HepG2 (cell line): ENCODE results near the gene BTN1A1. TPM values are rescaled to one million over a fixed set of nuclear protein-coding genes. Genes with fewer than 3 reads are reported as not detected.

Experiments used
- ATAC-seq: fragments of 200-7000 bp; cut with Tn5 transposase; 3 replicates; pipeline ENCODE4 v1.9.1; 2020; ENCODE audit warnings: mild to moderate bottlenecking, moderate library complexity
- BruUV-seq: library from RNA; stranded (reverse); fragments of 400-500 nt; replicated peaks from 2 replicates; lab custom pipeline; 2021; lab: Mats Ljungman, UMichigan
- CTCF ChIA-PET: fragments of 300-600 bp; formaldehyde crosslinking; extraction: SDS; loops from one replicate; lab custom pipeline; 2021; ENCODE audit warnings: low total read pairs, inconsistent platforms, low intra/inter-chr PET ratio; lab: Yijun Ruan, JAX
- POLR2A ChIA-PET: fragments of 350-600 bp; sonication (Branson Sonifier 250); formaldehyde crosslinking; loops from one replicate; lab custom pipeline; 2020; ENCODE audit warnings: antibody characterized with exemption, inconsistent platforms; lab: Yijun Ruan, JAX
- DNase-seq: peaks from one replicate; pipeline ENCODE4 v3.0.0-alpha.2; 2015; ENCODE audit warnings: low spot score
- FAIRE-seq: peaks from 3 replicates; lab custom pipeline; 2011; peaks lifted over from hg19 to GRCh38; lab: Jason Lieb, UNC
- H2AFZ ChIP-seq: one replicate; pipeline ENCODE4 v1.6.1; 2011; ENCODE audit warnings: low read length, inconsistent platforms
- H3K27ac ChIP-seq: fragments of 300-600 bp; 3 replicates; pipeline ENCODE4 v1.8.0; 2011; ENCODE audit warnings: mixed run types, mild to moderate bottlenecking, mixed read lengths, low read length, inconsistent platforms; ENCODE audit not compliant: insufficient read depth; ENCODE audit errors: extremely low read length
- H3K27me3 ChIP-seq, 2 experiments: fragments of 200-600 bp in 1 of 2; 2 replicates in 1 of 2; 3 replicates in 1 of 2; pipeline versions ENCODE4 v1.6.0 to v1.8.0; 2011; ENCODE audit warnings: low read length in 2 of 2, mild to moderate bottlenecking in 2 of 2, moderate library complexity in 2 of 2, inconsistent platforms in 1 of 2; ENCODE audit not compliant: insufficient read depth in 2 of 2, control insufficient read depth in 1 of 2
- H3K36me3 ChIP-seq, 2 experiments: fragments of 200-600 bp in 1 of 2; replicated peaks in 1 of 2; 2 replicates in 1 of 2; 3 replicates in 1 of 2; pipeline versions ENCODE4 v1.5.1 to v1.8.0; 2011; ENCODE audit warnings: low read length in 2 of 2, inconsistent platforms in 1 of 2; ENCODE audit not compliant: insufficient read depth in 2 of 2, control insufficient read depth in 1 of 2
- H3K4me1 ChIP-seq: 2 replicates; pipeline ENCODE4 v1.5.1; 2012; ENCODE audit warnings: low read length, inconsistent platforms; ENCODE audit not compliant: insufficient read depth
- H3K4me2 ChIP-seq: 2 replicates; pipeline ENCODE4 v1.6.0; 2011; ENCODE audit warnings: low read depth, low read length, inconsistent platforms
- H3K4me3 ChIP-seq, 3 experiments: fragments of 200-600 bp in 1 of 3; sonication (generic), shearing (Covaris generic) in 1 of 3; replicated peaks in 1 of 3; 2 replicates each; pipeline ENCODE4 v1.5.1; 2011 to 2016; ENCODE audit warnings: low read length in 3 of 3, inconsistent platforms in 2 of 3, low read depth in 2 of 3, mild to moderate bottlenecking in 2 of 3, control low read depth in 1 of 3, mixed read lengths in 1 of 3; ENCODE audit not compliant: insufficient read depth in 1 of 3
- H3K79me2 ChIP-seq: one replicate; pipeline ENCODE4 v1.6.1; 2011; ENCODE audit warnings: low read length, inconsistent platforms; ENCODE audit not compliant: insufficient read depth
- H3K9ac ChIP-seq: 2 replicates; pipeline ENCODE4 v1.6.0; 2011; ENCODE audit warnings: mild to moderate bottlenecking, low read depth, low read length, inconsistent platforms; ENCODE audit not compliant: insufficient read depth
- H3K9me3 ChIP-seq: 2 replicates; pipeline ENCODE4 v1.5.1; 2012; ENCODE audit warnings: mild to moderate bottlenecking, low read length
- H4K20me1 ChIP-seq: 2 replicates; pipeline ENCODE4 v1.6.0; 2011; ENCODE audit warnings: inconsistent platforms, mild to moderate bottlenecking, low read length, moderate library complexity; ENCODE audit not compliant: insufficient read depth
- ESRRA ChIP-seq: sonication (generic); formaldehyde crosslinking; IDR thresholded peaks from 2 replicates; pipeline ENCODE4 v1.5.1; 2020; ENCODE audit warnings: mild to moderate bottlenecking, low read depth, missing genetic modification reagents
- GABPB1 ChIP-seq: IDR thresholded peaks from 2 replicates; pipeline ENCODE4 v1.6.1; 2016; ENCODE audit warnings: mild to moderate bottlenecking, missing genetic modification reagents, moderate library complexity, missing compliant biosample characterization
- GFI1 ChIP-seq: sonication (generic); formaldehyde crosslinking; IDR thresholded peaks from 2 replicates; pipeline ENCODE4 v1.5.0; 2020; ENCODE audit warnings: missing genetic modification reagents, mild to moderate bottlenecking, borderline replicate concordance
- HNF4G ChIP-seq, 2 experiments: sonication (generic) in 1 of 2; formaldehyde crosslinking in 1 of 2; IDR thresholded peaks; 2 replicates each; pipeline versions ENCODE4 v1.4.0 to v1.6.1; 2011 to 2020; ENCODE audit warnings: borderline replicate concordance in 2 of 2, low read depth in 2 of 2, mild to moderate bottlenecking in 2 of 2, low read length in 1 of 2, missing genetic modification reagents in 1 of 2, moderate library complexity in 1 of 2
- RBM22 ChIP-seq: fragments of 200-400 bp; formaldehyde crosslinking; optimal IDR thresholded peaks from 2 replicates; pipeline ENCODE3; 2017; ENCODE audit warnings: mild to moderate bottlenecking, low read length, moderate library complexity
- TBX3 ChIP-seq: fragments of 450-650 bp; IDR thresholded peaks from 2 replicates; pipeline ENCODE4 v1.6.1; 2017; ENCODE audit warnings: antibody characterized with exemption, mild to moderate bottlenecking, inconsistent platforms, borderline replicate concordance
- ZFP82 ChIP-seq: sonication (generic); formaldehyde crosslinking; IDR thresholded peaks from 2 replicates; pipeline ENCODE4 v1.5.1; 2020; ENCODE audit warnings: mild to moderate bottlenecking, missing genetic modification reagents, borderline replicate concordance
- ZNF383 ChIP-seq: sonication (generic); formaldehyde crosslinking; IDR thresholded peaks from 2 replicates; pipeline ENCODE4 v1.4.0; 2020; ENCODE audit warnings: missing genetic modification reagents, mild to moderate bottlenecking, borderline replicate concordance
- ZNF451 ChIP-seq: sonication (generic); formaldehyde crosslinking; IDR thresholded peaks from 2 replicates; pipeline ENCODE4 v1.5.0; 2020; ENCODE audit warnings: mild to moderate bottlenecking, missing genetic modification reagents
- ZNF512 ChIP-seq: sonication (generic); formaldehyde crosslinking; IDR thresholded peaks from 2 replicates; pipeline ENCODE4 v1.4.0; 2020; ENCODE audit warnings: mild to moderate bottlenecking, missing genetic modification reagents
- ZNF512B ChIP-seq: sonication (generic); formaldehyde crosslinking; IDR thresholded peaks from 2 replicates; pipeline ENCODE4 v1.5.1; 2020; ENCODE audit warnings: missing genetic modification reagents, mild to moderate bottlenecking, borderline replicate concordance
- ZNF557 ChIP-seq: sonication (generic); formaldehyde crosslinking; IDR thresholded peaks from 2 replicates; pipeline ENCODE4 v1.4.0; 2020; ENCODE audit warnings: missing genetic modification reagents
- ZNF598 ChIP-seq: sonication (generic); formaldehyde crosslinking; IDR thresholded peaks from 2 replicates; pipeline ENCODE4 v1.5.1; 2020; ENCODE audit warnings: mild to moderate bottlenecking, missing genetic modification reagents, borderline replicate concordance
- ZNF674 ChIP-seq: sonication (generic); formaldehyde crosslinking; IDR thresholded peaks from 2 replicates; pipeline ENCODE4 v1.5.0; 2020; ENCODE audit warnings: low read depth, mild to moderate bottlenecking, missing genetic modification reagents
- ZNF777 ChIP-seq: sonication (generic); formaldehyde crosslinking; IDR thresholded peaks from 2 replicates; pipeline ENCODE4 v1.4.0; 2020; ENCODE audit warnings: missing genetic modification reagents
- WGBS: methylation state at CpG from one replicate; pipeline ENCODE4 v1.1.6; 2017; ENCODE audit warnings: low lambda C conversion rate; 5-methylcytosine and 5-hydroxymethylcytosine counted together
- in situ Hi-C: cut with HindIII; loops from 2 replicates; pipeline ENCODE4 v1.10.0; 2017; ENCODE audit warnings: low pct_unique_long_range_greater_than_20kb; ENCODE audit not compliant: extremely low pct_ligation_motif_present
- intact Hi-C: fragments of 100-400 bp; cut with micrococcal nuclease; formaldehyde crosslinking; loops from one replicate; pipeline ENCODE4 v1.10.0; 2022; ENCODE audit not compliant: unreplicated experiment
- polyA plus RNA-seq, 8 experiments: library from polyadenylated mRNA; depleted of rRNA in 3 of 8; stranded (reverse) in 7 of 8; unstranded in 1 of 8; fragments of >200 nt; fragmentation: Illumina TruSeq in 4 of 8; extraction: Trizol in 4 of 8; gene quantifications; 2 replicates each; pipeline versions ENCODE4 v1.2.1 to v1.2.3, GENCODE V29; 2011 to 2016; ENCODE audit warnings: low read depth in 4 of 8, missing spikeins in 1 of 8, mixed read lengths in 1 of 8; ENCODE audit not compliant: insufficient read depth in 1 of 8
- total RNA-seq, 5 experiments: library from RNA; depleted of rRNA; stranded (reverse); fragments of >200 nt; fragmentation: Illumina TruSeq; extraction: Trizol; gene quantifications; 2 replicates each; pipeline ENCODE4 v1.2.3, GENCODE V29; 2016; ENCODE audit warnings: low read depth in 1 of 5

BTN1A1 gene
- total and polyA plus RNA-seq, 2 of the 13 experiments (the other 11 are each of a cell fraction or from before 2014, with no cell fraction given), result 0.04 TPM; not detected in 1

DNA sequence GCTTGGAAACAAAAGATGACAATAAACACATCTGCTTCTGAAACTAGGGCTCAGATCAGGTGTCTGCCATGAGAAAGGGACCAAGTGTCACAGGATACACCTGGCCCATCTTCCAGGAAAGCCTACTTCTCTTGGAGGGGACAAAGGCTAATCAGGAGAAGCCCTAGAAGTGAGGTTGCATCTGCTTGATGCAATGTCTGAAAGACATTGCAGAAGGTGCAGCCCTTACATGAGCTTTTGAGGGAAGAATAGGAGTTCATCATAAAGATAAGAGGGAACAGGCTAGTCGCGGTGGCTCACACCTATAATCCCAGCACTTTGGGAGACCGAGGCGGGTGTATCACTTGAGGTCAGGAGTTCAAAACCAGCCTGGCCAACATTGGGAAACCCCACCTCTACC lies 2.5 kb upstream of the BTN1A1 start (continued):
- TF ChIP-seq GFI1 (CRISPR knock-in tag) (no peak), ZFP82 (CRISPR knock-in tag) (no peak), ZNF383 (CRISPR knock-in tag) (no peak), ZNF674 (no peak), ESRRA (CRISPR knock-in tag) (no peak), HNF4G (IDR thresholded peaks at IDR 0.05; ENCODE audit: borderline replicate concordance, low read depth, low read length) (no peak), HNF4G (CRISPR knock-in tag; IDR thresholded peaks at IDR 0.05; ENCODE audit: borderline replicate concordance, low read depth) (no peak)

DNA sequence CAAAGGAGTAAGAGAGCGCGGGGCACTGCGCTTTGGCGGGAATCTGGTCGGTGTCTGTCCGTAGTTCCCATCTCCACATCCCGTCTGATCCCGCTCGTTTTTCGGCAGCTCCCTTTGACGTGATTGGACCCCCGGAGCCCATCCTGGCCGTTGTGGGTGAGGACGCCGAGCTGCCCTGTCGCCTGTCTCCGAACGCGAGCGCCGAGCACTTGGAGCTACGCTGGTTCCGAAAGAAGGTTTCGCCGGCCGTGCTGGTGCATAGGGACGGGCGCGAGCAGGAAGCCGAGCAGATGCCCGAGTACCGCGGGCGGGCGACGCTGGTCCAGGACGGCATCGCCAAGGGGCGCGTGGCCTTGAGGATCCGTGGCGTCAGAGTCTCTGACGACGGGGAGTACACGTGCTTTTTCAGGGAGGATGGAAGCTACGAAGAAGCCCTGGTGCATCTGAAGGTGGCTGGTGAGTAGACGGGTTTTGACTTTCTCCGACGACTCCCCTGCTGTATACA lies 1.4 kb downstream of the BTN1A1 start:
- Histone ChIP-seq H4K20me1 (no peaks in the 10 kb centered on the region), H3K9ac (peak overlapping the region; percentile 24; the same call in 1 of the 2 replicates), H3K4me3 (peak overlapping the region; percentile 45 to 71 (median 47)), H3K79me2 (no peaks in the 10 kb centered on the region), H3K36me3 (no peaks in the 10 kb centered on the region), H2AFZ (no peak overlapping the region), H3K4me1 (peaks cover 31% of the 10 kb centered on the region), H3K9me3 (no peaks in the 10 kb centered on the region), H3K27ac (no peak overlapping the region), H3K4me2 (peak overlapping the region; percentile 89), H3K27me3 (peaks cover 5 to 23% of the 10 kb centered on the region in 2 experiments; a peak in 4 of 5 replicates)
- no peak for FAIRE-seq
- in situ Hi-C loops, result no loop called here
- ChIA-PET POLR2A (interaction anchor here (1.1 kb wide), 1 partner anchor 14 kb away, joined by 5 read pairs; no protein-coding TSS in a partner anchor), CTCF (no interaction called here)
- no TSS peak for BruUV-seq
- intact Hi-C loops, result no loop called here
- DNase-seq, result no peak
- WGBS, result 3% methylated on average over 4 of the region's 49 CpGs
- ATAC-seq, result peak; percentile 83
- no peak for TF ChIP-seq ZNF598
- TF ChIP-seq ZNF512B (CRISPR knock-in tag), result 0 out of 2 replicates have a peak, but pooled peaks have one; percentile 38
- TF ChIP-seq GABPB1 (CRISPR knock-in tag), result peak; percentile 24; the same call in 1 of the 2 replicates
- TF ChIP-seq ZNF777 (CRISPR knock-in tag), result peak; percentile 74
- no peak for TF ChIP-seq TBX3
- TF ChIP-seq ZNF557 (CRISPR knock-in tag), result no peak
- TF ChIP-seq ZNF451 (CRISPR knock-in tag), result 0 out of 2 replicates have a peak, but pooled peaks have one; percentile 44
- no peak for TF ChIP-seq HNF4G (IDR thresholded peaks at IDR 0.05; ENCODE audit: borderline replicate concordance, low read depth, low read length)
- TF ChIP-seq HNF4G (CRISPR knock-in tag; IDR thresholded peaks at IDR 0.05; ENCODE audit: borderline replicate concordance, low read depth), result no peak
- 0 out of 2 replicates have a peak, but pooled peaks have one; percentile 61 for TF ChIP-seq ZNF512
- no peak for TF ChIP-seq RBM22
